ENCODE data around the gene FAM98B.
"Not testable (repeated sequence)": the region's sequence is repeated elsewhere in the genome, so short reads cannot be mapped to it uniquely, and the experiment has no call there.

Gene FAM98B

GRCh38 chr15:38453971-38454695, at the start of gene FAM98B:
Gene FAM98B (plus strand): TSS chr15:38454127. CDS start chr15:38454162, 35 bp downstream.
- peak; percentile 60 to 89 for DNase-seq (ENCODE audit: low read depth in 2 of 2)

DNA sequence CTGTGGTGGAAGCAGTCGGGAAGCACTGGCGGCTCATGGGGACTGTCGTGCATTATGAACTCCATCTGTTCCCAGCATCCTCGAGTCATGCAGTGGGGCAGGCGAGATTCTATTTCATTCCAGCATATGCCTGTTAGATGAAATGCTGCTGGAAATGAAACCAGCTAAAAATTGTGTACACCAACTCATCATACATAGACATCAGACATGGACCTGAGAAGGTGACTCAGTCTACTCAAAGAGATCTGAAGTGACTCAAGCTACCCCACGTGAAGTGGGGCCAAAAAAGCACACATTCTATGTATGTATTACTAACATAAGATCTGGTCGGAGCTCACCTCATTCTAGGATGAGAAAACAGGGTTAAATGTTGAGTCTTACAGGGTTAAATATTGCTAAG, 47.5 kb upstream of the FAM98B start:
- no peak for DNase-seq (ENCODE audit: low read depth in 2 of 2)

GRCh38 chr15:38408576-38408975, 45.4 kb upstream of the FAM98B start:
- DNase-seq (ENCODE audit: low read depth in 2 of 2), result no peak

GRCh38 chr15:38411902-38412301, 42.0 kb upstream of the FAM98B start:
- no peak for DNase-seq (ENCODE audit: low read depth in 2 of 2)

- no peak for DNase-seq (ENCODE audit: low read depth in 2 of 2)
These were observed 41.5 kb upstream of the FAM98B start for GRCh38 chr15:38412466-38412865.

DNA sequence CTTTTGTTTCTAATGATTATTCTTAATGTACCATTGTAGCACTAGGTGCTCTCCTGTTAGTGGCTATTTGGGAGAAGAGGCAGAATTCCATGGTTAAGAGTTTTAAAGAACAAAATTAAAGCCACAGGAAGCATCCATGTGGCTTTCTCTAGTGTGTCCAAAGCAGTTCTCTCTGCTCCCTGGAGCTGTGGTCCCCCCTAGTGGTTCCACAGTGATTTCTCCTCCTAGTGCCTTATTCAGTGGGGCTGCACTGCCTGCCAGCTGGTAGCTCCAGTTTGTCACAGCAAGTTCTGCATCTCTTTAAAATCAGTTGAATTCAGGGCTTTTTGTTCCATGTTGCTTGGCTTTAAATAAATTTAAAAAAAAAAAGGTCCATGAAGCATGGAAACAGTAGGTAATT, 39.6 kb upstream of the FAM98B start:
- no peak for DNase-seq (ENCODE audit: low read depth in 2 of 2)

DNA sequence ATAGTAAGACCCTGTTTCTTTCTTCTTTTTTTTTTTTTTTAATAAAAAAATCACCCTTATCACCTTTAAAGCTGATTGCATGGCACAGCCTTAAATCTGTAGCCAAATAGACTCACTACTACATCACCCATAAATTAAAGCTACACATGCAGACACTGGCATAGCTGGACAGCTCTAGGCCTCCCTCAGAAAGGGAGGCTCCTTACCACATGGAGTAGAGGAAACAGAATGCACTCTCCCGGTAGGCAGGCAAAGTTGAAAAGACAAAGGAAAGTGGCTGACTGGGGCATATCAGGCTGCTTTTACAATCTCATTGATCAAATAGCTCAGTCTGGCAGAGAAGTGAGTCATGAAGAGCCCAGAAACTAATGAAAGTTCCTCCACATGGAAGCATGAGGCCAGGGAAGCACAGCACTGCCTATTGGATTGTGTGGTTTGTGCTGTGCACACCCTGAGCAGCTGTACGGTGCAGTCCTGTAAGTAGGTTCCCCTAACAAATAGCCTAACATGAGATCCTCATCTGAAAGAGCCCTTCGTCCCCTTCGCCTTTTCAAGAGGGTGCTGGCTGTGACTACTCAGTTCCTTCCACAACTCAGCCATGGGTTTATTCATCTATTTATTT, 32.7 kb upstream of the FAM98B start:
- no peak for DNase-seq (ENCODE audit: low read depth in 2 of 2)

- DNase-seq (ENCODE audit: low read depth in 2 of 2), result no peak
These were observed 29.8 kb upstream of the FAM98B start for GRCh38 chr15:38424101-38424552.

GRCh38 chr15:38425269-38425668, 28.7 kb upstream of the FAM98B start:
- DNase-seq (ENCODE audit: low read depth in 2 of 2), result no peak

DNA sequence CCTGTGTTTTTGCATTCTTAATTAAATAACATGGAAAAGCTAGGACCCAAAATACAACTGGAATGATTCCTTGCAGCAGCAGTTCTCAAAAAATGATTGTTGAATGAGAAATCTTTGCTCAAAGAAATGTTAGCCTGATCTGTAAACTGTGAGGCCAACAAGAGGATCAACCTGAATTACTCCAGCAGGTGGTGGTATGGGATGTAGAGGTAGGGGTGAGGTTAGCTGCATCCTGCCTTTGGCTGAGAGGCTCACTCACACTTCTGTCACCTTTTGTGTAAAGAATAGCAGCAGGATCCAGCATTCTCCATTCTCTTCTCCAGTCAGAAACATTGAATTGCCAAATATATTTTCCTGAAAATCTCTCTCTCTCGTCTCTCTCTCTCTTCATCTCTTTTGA, 26.5 kb upstream of the FAM98B start:
- no peak for DNase-seq (ENCODE audit: low read depth in 2 of 2)

- DNase-seq (ENCODE audit: low read depth in 2 of 2), result no peak
These were observed 23.7 kb upstream of the FAM98B start for GRCh38 chr15:38430106-38430760.

GRCh38 chr15:38436993-38437392, 16.9 kb upstream of the FAM98B start:
- DNase-seq (ENCODE audit: low read depth in 2 of 2), result no peak

GRCh38 chr15:38437603-38438002, 16.3 kb upstream of the FAM98B start:
- not testable (repeated sequence) for DNase-seq (ENCODE audit: low read depth in 2 of 2)

- DNase-seq (ENCODE audit: low read depth in 2 of 2), result no peak
These were observed 15.6 kb upstream of the FAM98B start for GRCh38 chr15:38438031-38438986.

DNA sequence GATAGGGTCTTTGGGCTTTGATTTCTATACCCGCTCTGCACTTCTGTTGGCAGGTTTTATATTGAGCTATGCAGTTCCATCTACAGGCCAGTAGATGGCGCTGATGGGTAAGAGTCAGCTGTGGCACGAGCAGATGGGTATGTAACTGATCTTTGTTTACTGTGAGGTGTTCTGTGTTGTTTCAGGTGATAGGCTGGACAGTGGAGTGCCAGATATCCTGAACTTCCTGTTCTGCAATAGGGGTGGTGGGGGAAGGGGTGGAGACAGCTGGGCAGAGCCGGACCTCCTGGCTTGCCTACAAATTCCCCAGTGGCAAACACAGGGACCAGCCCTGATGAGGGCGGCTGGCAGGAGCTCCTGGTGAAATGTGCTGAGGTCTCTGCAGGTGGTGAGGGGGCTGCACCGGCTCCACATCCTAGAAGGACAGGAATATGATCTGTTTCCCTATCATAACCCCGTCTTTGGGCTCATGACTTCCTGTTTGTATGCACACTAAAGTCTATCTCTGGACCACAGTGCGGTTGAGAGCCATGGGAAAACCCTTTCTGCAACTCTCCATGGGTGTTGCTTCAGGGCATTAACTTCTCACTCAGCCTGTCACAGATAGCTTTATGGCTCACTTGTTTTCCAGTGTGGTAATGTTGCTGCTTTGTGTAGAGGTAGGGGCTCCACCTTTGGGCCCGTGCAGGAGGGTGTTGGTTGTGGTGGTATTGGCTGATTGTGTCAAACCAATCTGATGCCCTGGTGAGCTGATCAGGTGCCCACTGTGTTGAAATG, 13.4 kb upstream of the FAM98B start:
- DNase-seq (ENCODE audit: low read depth in 2 of 2), result peak in 1 of 2 donors; percentile 5

DNA sequence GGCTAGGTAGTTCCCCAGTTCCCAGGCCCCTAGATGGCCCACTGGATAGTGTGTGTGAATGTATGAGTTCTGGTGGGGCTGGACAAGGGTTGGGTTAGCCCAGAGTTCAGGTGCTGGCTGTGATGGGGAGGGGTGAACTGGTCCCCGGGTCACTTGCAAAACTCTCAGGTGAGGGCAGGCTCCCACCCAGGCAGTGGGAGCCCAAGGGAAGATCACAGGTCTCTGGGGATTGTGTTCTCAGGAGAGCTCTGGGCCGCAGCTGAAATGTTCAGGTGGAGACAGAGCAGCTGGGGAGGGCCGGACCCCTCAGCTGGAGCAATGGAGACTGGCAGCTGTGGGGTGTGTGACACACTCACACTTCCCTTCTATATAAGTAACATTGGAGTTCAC, 12.8 kb upstream of the FAM98B start:
- no peak for DNase-seq (ENCODE audit: low read depth in 2 of 2)

DNA sequence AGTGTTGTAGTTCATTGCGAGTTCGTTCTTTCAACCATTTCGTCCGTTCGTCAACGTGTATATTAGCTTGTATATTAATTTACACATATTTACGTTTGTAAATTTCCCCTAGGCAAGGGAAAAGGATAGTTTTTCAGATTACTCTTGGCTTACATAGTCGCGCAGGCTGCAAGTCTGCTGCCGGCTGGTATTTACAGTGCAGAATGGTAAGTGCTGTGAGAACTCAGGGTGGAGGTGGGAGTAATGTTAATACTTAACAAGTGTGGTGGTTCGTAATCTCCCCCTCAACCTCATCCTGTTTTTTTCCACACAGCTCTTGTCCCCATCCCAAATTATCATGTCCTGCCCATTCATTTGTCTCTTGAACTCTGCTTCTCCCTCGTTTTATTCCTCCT, 766 bp downstream of the FAM98B start:
- no peak for DNase-seq (ENCODE audit: low read depth in 2 of 2)

- DNase-seq (ENCODE audit: low read depth in 2 of 2), result no peak
These were observed 1.2 kb downstream of the FAM98B start for GRCh38 chr15:38455092-38455491.

DNA sequence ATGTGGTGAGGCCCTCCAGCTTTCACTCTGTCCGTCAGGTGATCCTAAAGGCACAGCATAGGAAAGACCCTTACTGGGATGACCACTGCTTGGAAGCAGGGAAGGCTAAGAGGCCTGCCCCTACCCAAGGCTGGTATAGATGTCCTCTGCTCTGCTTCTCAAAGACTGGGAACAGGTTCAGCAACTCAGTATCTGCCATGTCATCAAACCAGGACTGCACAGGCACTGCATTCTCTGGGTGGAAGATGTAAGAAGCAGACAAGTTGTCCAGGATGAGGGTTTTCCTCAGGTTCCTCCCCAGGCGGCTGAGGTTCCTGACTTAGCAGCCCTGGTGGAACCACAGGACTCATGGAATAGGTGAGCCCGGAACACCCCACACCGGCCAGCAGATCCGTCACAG, 4.7 kb downstream of the FAM98B start:
- no peak for DNase-seq (ENCODE audit: low read depth in 2 of 2)

DNA sequence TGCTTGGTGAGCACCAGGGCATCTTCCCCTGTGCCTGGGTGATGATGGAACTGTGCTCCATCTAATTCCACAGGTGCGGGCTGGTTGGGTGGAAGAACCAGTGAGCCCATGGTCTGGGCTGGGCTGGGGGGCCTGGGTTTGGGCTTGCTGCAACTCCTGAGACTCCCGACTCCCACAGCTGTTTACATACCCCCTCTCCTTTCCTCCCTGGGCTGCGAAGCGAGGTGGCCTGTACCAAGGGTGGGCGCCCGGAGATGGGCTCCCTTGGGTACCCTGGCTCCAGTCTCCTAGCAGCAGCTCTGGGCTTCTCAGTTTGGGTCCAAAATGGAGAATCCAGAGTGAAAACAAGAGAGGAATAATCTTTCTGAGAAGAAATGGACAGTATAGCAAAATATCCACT, 5.6 kb downstream of the FAM98B start:
- DNase-seq (ENCODE audit: low read depth in 2 of 2), result no peak

- DNase-seq (ENCODE audit: low read depth in 2 of 2), result no peak
These were observed 6.6 kb downstream of the FAM98B start for GRCh38 chr15:38460543-38460942.
